CD4-positive, alpha-beta memory T cell (primary cell): ENCODE data around the gene CFAP61. TPM values are rescaled to one million over a fixed set of nuclear protein-coding genes. Genes with fewer than 3 reads are reported as not detected.
A peak's percentile ranks its signal among the peaks of the same experiment; 100 is the strongest.

ENCODE experiments used
- CTCF ChIA-PET: fragments of 350-600 bp; sonication (Branson Sonifier 250); formaldehyde crosslinking; loops from one replicate; lab custom pipeline; 2021; ENCODE audit warnings: inconsistent platforms; ENCODE audit not compliant: partially characterized antibody; lab: Charles Lee
- POLR2A ChIA-PET: fragments of 350-600 bp; sonication (Branson Sonifier 250); formaldehyde crosslinking; loops from one replicate; lab custom pipeline; 2021; ENCODE audit not compliant: partially characterized antibody; lab: Charles Lee
- DNase-seq, 5 donors: peaks; one replicate each; pipeline versions ENCODE4 v3.0.0 to v3.0.0-alpha.2; 2020 to 2022; ENCODE audit warnings: mixed read lengths in 1 of 5
- H3K27ac ChIP-seq: one replicate; pipeline ENCODE4 v1.7.0; 2013; ENCODE audit warnings: low read depth, low read length
- H3K27me3 ChIP-seq: 2 replicates; pipeline ENCODE4 v1.7.0; 2013; ENCODE audit warnings: mild to moderate bottlenecking, low read length, moderate library complexity; ENCODE audit not compliant: insufficient read depth
- H3K36me3 ChIP-seq: 2 replicates; pipeline ENCODE4 v1.7.0; 2013; ENCODE audit warnings: mild to moderate bottlenecking, low read length, moderate library complexity; ENCODE audit not compliant: insufficient read depth
- H3K4me1 ChIP-seq: 2 replicates; pipeline ENCODE4 v1.7.0; 2013; ENCODE audit warnings: mild to moderate bottlenecking, low read length, moderate library complexity; ENCODE audit not compliant: insufficient read depth
- H3K4me3 ChIP-seq, 2 donors: one replicate each; pipeline ENCODE4 v1.7.0; 2013; ENCODE audit warnings: low read length in 2 of 2, mild to moderate bottlenecking in 1 of 2
- H3K9me3 ChIP-seq, 2 donors: one replicate each; pipeline ENCODE4 v1.7.0; 2013; ENCODE audit warnings: low read length in 2 of 2, control low read depth in 1 of 2; ENCODE audit not compliant: control insufficient read depth in 1 of 2
- H3K27ac Mint-ChIP-seq, 7 donors: one replicate each; pipeline ENCODE4 v1.8.0; 2020 to 2021; ENCODE audit warnings: mixed read lengths in 7 of 7, mild to moderate bottlenecking in 6 of 7, inconsistent platforms in 3 of 7, moderate library complexity in 3 of 7
- H3K27me3 Mint-ChIP-seq, 2 donors: one replicate each; pipeline ENCODE4 v1.8.0; 2020 to 2021; ENCODE audit warnings: mixed read lengths in 2 of 2
- H3K36me3 Mint-ChIP-seq, 2 donors: one replicate each; pipeline ENCODE4 v1.8.0; 2020 to 2021; ENCODE audit warnings: mixed read lengths in 2 of 2, inconsistent platforms in 1 of 2, mild to moderate bottlenecking in 1 of 2
- H3K4me1 Mint-ChIP-seq, 4 donors: one replicate each; pipeline ENCODE4 v1.8.0; 2020 to 2021; ENCODE audit warnings: mixed read lengths in 4 of 4, mild to moderate bottlenecking in 1 of 4
- H3K4me3 Mint-ChIP-seq, 8 donors: one replicate each; pipeline ENCODE4 v1.8.0; 2020 to 2021; ENCODE audit warnings: mixed read lengths in 8 of 8, mild to moderate bottlenecking in 7 of 8, moderate library complexity in 6 of 8, inconsistent platforms in 3 of 8
- H3K9me3 Mint-ChIP-seq, 8 donors: one replicate each; pipeline ENCODE4 v1.8.0; 2020 to 2021; ENCODE audit warnings: mixed read lengths in 8 of 8, mild to moderate bottlenecking in 5 of 8, inconsistent platforms in 3 of 8, moderate library complexity in 1 of 8
- intact Hi-C: fragments of 100-400 bp; cut with micrococcal nuclease; formaldehyde crosslinking; loops from one replicate; pipeline ENCODE4 v1.15.1; 2023
- polyA plus RNA-seq, 2 donors: library from polyadenylated mRNA; unstranded; fragments of 300-500 nt; fragmentation: Illumina TruSeq; gene quantifications; one replicate each; pipeline ENCODE4 v1.2.3, GENCODE V29; 2021
- total RNA-seq, 2 experiments: library from RNA; stranded (reverse); gene quantifications; one replicate each; pipeline ENCODE4 v1.2.3, GENCODE V29; 2021

CFAP61 gene
- total and polyA plus RNA-seq, 4 experiments from 2014 or later = not detected

DNA sequence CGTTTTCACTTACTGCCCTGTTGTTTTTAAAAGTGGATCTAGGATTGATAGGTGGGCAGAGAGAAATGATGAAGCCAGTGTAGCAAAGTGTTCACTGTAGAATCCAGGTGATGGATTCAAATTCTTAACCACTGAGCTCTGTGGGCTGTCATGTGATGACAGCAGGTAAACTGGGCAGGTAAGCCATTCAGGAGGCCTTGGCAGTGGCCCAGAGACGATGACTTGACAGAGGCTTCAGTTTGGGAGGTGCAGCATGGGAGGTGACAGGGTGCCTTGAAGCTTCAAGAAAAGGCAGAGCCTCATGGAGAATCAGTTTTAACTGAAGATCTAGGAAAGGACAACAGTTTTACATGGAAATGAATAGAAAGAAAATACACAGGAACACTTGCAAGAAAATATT lies 33.2 kb upstream of the CFAP61 start:
- ChIA-PET POLR2A (interaction anchor here (7.4 kb wide), 1 partner anchor 33 kb away, joined by 84 read pairs; the partner anchor contains the start of genes CFAP61 and CRNKL1), CTCF (interaction anchor here (1.4 kb wide), 1 partner anchor 33 kb away, joined by 5 read pairs; the partner anchor contains the start of genes CFAP61 and CRNKL1)
- no peak for DNase-seq
- Mint-ChIP-seq H3K36me3 (peaks cover 7 to 26% of the 10 kb centered on the region in 2 donors), H3K27ac (peak overlapping the region; percentile 43 to 92 (median 88)), H3K4me3 (peak overlapping the region; percentile 36 to 91 (median 76)), H3K4me1 (peaks cover 39 to 63% (median 50%) of the 10 kb centered on the region in 4 donors), H3K9me3 (no peaks in the 10 kb centered on the region), H3K27me3 (no peaks in the 10 kb centered on the region)
- Histone ChIP-seq H3K4me1 (peaks cover 54% of the 10 kb centered on the region), H3K36me3 (no peaks in the 10 kb centered on the region), H3K9me3 (no peaks in the 10 kb centered on the region), H3K27ac (no peak overlapping the region), H3K4me3 (no peak overlapping the region), H3K27me3 (no peaks in the 10 kb centered on the region)
- intact Hi-C loops = loop anchor here (5.0 to 10.0 kb wide), 2 partner anchors 696 to 1432 kb away; partner anchors contain the start of genes DTD1 and RALGAPA2

GRCh38 chr20:20020908-20021307 lies 31.4 kb upstream of the CFAP61 start:
- H3K27me3 ChIP-seq = no peaks in the 10 kb centered on the region
- H3K4me3 ChIP-seq = no peak overlapping the region
- intact Hi-C loops = no loop called here
- no peak for DNase-seq
- peak overlapping the region; percentile 7 to 88 (median 84) for H3K27ac Mint-ChIP-seq
- POLR2A ChIA-PET = interaction anchor here (1.4 to 7.4 kb wide), 2 partner anchors 12 to 31 kb away, joined by 4 to 84 read pairs; partner anchors contain the start of genes CFAP61 and CRNKL1
- CTCF ChIA-PET = interaction anchor here (1.8 kb wide), 1 partner anchor 32 kb away, joined by 6 read pairs; the partner anchor contains the start of genes CFAP61 and CRNKL1
- no peaks in the 10 kb centered on the region for H3K9me3 Mint-ChIP-seq
- peaks cover 49% of the 10 kb centered on the region for H3K4me1 ChIP-seq
- H3K27me3 Mint-ChIP-seq = no peaks in the 10 kb centered on the region
- peak overlapping the region in 2 of 8 donors; percentile 21 to 33 for H3K4me3 Mint-ChIP-seq
- peaks cover 9 to 42% of the 10 kb centered on the region in 2 donors for H3K36me3 Mint-ChIP-seq
- no peak overlapping the region for H3K27ac ChIP-seq
- H3K36me3 ChIP-seq = no peaks in the 10 kb centered on the region
- peaks cover 41 to 59% (median 49%) of the 10 kb centered on the region in 4 donors for H3K4me1 Mint-ChIP-seq
- H3K9me3 ChIP-seq = no peaks in the 10 kb centered on the region

DNA sequence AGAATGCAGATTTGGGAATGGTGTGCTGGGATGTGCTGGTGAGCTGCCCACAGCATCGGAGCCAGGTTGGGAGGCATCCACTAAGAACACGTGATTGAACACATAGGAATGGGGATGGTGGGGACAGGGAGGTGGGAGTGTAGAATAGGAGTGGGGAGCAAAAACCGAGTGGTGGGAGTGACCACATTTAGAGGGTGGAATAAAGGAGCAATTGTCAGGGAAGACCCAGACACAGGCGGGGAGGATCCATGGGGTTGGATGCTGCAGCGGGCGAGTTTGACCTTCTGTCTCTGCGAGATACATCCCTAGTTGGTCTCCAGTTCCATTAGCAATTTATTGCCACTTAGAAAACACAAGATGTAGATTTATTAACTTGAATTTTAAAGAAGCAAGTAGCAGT lies 30.5 kb upstream of the CFAP61 start:
- no peak for DNase-seq
- Histone ChIP-seq H3K27me3 (no peaks in the 10 kb centered on the region), H3K9me3 (no peaks in the 10 kb centered on the region), H3K4me3 (no peak overlapping the region), H3K36me3 (no peaks in the 10 kb centered on the region), H3K27ac (no peak overlapping the region), H3K4me1 (peaks cover 42% of the 10 kb centered on the region)
- peaks cover 9 to 45% of the 10 kb centered on the region in 2 donors for H3K36me3 Mint-ChIP-seq
- ChIA-PET CTCF (interaction anchor here (1.8 kb wide), 1 partner anchor 31 kb away, joined by 6 read pairs; the partner anchor contains the start of genes CFAP61 and CRNKL1), POLR2A (interaction anchor here (0.9 kb wide), 1 partner anchor 31 kb away, joined by 3 read pairs; the partner anchor contains the start of genes CFAP61 and CRNKL1)
- peaks cover 38 to 56% (median 48%) of the 10 kb centered on the region in 4 donors for H3K4me1 Mint-ChIP-seq
- intact Hi-C loops = no loop called here
- peak overlapping the region; percentile 7 to 88 (median 67) for H3K27ac Mint-ChIP-seq
- H3K9me3 Mint-ChIP-seq = no peaks in the 10 kb centered on the region
- H3K27me3 Mint-ChIP-seq = no peaks in the 10 kb centered on the region
- H3K4me3 Mint-ChIP-seq = no peak overlapping the region

- CTCF ChIA-PET = no interaction called here
- Histone ChIP-seq H3K4me3 (no peak overlapping the region), H3K9me3 (no peaks in the 10 kb centered on the region), H3K4me1 (peaks cover 41% of the 10 kb centered on the region), H3K27ac (no peak overlapping the region), H3K36me3 (peaks cover 1% of the 10 kb centered on the region), H3K27me3 (no peaks in the 10 kb centered on the region)
- POLR2A ChIA-PET = interaction anchor here (0.9 kb wide), 1 partner anchor 30 kb away, joined by 3 read pairs; the partner anchor contains the start of genes CFAP61 and CRNKL1
- Mint-ChIP-seq H3K36me3 (peaks cover 9 to 46% of the 10 kb centered on the region in 2 donors), H3K9me3 (no peaks in the 10 kb centered on the region), H3K4me1 (peaks cover 34 to 53% (median 45%) of the 10 kb centered on the region in 4 donors), H3K27me3 (no peaks in the 10 kb centered on the region), H3K27ac (peak overlapping the region in 5 of 7 donors; percentile 9 to 88 (median 66)), H3K4me3 (no peak overlapping the region)
- intact Hi-C loops = no loop called here
- no peak for DNase-seq
These were observed 29.8 kb upstream of the CFAP61 start for GRCh38 chr20:20022498-20022897.

DNA sequence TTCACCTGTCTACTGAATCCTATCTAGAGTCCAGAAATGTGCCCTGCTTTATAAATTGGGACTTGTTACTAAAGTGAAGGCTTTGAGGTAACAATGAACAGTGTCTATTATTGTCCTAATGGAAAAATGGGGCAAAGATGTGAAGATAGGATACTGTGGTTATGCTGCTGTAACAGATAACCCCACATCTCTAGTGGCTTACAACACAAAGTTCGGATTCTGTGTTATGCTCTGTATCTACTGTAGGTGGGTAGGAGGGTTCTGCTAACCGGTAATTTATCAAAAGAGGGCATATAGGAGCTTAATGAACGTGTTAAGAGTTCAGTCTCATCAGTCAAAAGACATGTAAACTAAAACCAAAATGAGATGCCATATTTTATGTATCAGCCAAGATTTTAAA lies 28.9 kb upstream of the CFAP61 start:
- Histone ChIP-seq H3K9me3 (no peaks in the 10 kb centered on the region), H3K4me3 (no peak overlapping the region), H3K36me3 (peaks cover 3% of the 10 kb centered on the region), H3K27ac (no peak overlapping the region), H3K27me3 (no peaks in the 10 kb centered on the region), H3K4me1 (peaks cover 36% of the 10 kb centered on the region)
- Mint-ChIP-seq H3K27ac (peak overlapping the region in 3 of 7 donors; percentile 3 to 70 (median 23)), H3K9me3 (no peaks in the 10 kb centered on the region), H3K36me3 (peaks cover 13 to 50% of the 10 kb centered on the region in 2 donors), H3K27me3 (no peaks in the 10 kb centered on the region), H3K4me3 (no peak overlapping the region), H3K4me1 (peaks cover 29 to 44% (median 39%) of the 10 kb centered on the region in 4 donors)
- ChIA-PET CTCF (no interaction called here), POLR2A (no interaction called here)
- intact Hi-C loops = no loop called here
- no peak for DNase-seq

- peaks cover 16 to 53% of the 10 kb centered on the region in 2 donors for H3K36me3 Mint-ChIP-seq
- intact Hi-C loops = no loop called here
- ChIA-PET CTCF (no interaction called here), POLR2A (no interaction called here)
- no peaks in the 10 kb centered on the region for H3K27me3 ChIP-seq
- H3K27me3 Mint-ChIP-seq = no peaks in the 10 kb centered on the region
- no peak overlapping the region for H3K4me3 ChIP-seq
- peak overlapping the region in 6 of 7 donors; percentile 5 to 63 (median 42) for H3K27ac Mint-ChIP-seq
- no peak overlapping the region for H3K4me3 Mint-ChIP-seq
- no peaks in the 10 kb centered on the region for H3K9me3 Mint-ChIP-seq
- peaks cover 20 to 29% (median 26%) of the 10 kb centered on the region in 4 donors for H3K4me1 Mint-ChIP-seq
- H3K27ac ChIP-seq = no peak overlapping the region
- H3K9me3 ChIP-seq = no peaks in the 10 kb centered on the region
- no peak for DNase-seq
- H3K36me3 ChIP-seq = peaks cover 5% of the 10 kb centered on the region
- H3K4me1 ChIP-seq = peaks cover 21% of the 10 kb centered on the region
These were observed 27.4 kb upstream of the CFAP61 start for GRCh38 chr20:20024942-20025341.

DNA sequence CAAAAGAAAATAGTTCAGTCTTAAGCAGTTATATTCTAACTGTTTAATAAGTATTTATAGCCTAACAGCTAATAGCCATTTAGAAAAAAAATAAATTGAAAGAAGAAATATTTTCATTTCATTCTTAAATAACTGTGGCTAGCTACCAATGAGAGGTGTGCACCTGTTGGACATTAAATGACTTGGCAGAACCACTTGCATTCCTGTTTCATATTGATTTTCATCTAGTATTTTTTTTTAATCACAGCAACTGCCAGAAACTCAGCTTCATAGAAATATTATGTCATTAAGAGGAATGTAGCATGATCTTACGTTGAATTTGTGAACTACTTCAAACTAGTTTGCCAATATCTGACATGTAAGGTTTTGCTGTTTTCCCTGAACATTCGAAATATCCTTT lies 25.0 kb upstream of the CFAP61 start:
- Mint-ChIP-seq H3K4me1 (peaks cover 4 to 9% (median 7%) of the 10 kb centered on the region in 4 donors), H3K9me3 (no peaks in the 10 kb centered on the region), H3K4me3 (no peak overlapping the region), H3K27ac (no peak overlapping the region), H3K27me3 (no peaks in the 10 kb centered on the region), H3K36me3 (peaks cover 9 to 65% of the 10 kb centered on the region in 2 donors)
- no peak for DNase-seq
- ChIA-PET CTCF (interaction anchor here (2.0 kb wide), 1 partner anchor 10 kb away, joined by 6 read pairs; the partner anchor contains the start of gene NAA20), POLR2A (interaction anchor here (1.2 to 3.0 kb wide), 2 partner anchors 10 to 25 kb away, joined by 4 to 10 read pairs; partner anchors contain the start of genes CFAP61, CRNKL1 and NAA20)
- Histone ChIP-seq H3K4me1 (no peaks in the 10 kb centered on the region), H3K9me3 (no peaks in the 10 kb centered on the region), H3K4me3 (no peak overlapping the region), H3K27me3 (no peaks in the 10 kb centered on the region), H3K27ac (no peak overlapping the region), H3K36me3 (peaks cover 7% of the 10 kb centered on the region)
- intact Hi-C loops = no loop called here
